HG03378 (cell line): Measurements from ENCODE around the gene KLHDC8B.
"Not testable (repeated sequence)": the region's sequence is repeated elsewhere in the genome, so short reads cannot be mapped to it uniquely, and the experiment has no call there.

Experiments
- ATAC-seq: cut with Tn5 transposase; IDR thresholded peaks from one replicate; pipeline ENCODE4 v1.9.1; 2021; ENCODE audit warnings: mild to moderate bottlenecking, moderate library complexity; ENCODE audit not compliant: unreplicated experiment

KLHDC8B gene

GRCh38 chr3:49181351-49181750, 10.0 kb downstream of the KLHDC8B start:
- ATAC-seq: no peak

GRCh38 chr3:49182682-49183081, 11.3 kb downstream of the KLHDC8B start:
- no peak for ATAC-seq

- no peak for ATAC-seq
These were observed 12.5 kb downstream of the KLHDC8B start for GRCh38 chr3:49183873-49184272.

- ATAC-seq: no peak
These were observed 20.3 kb downstream of the KLHDC8B start for GRCh38 chr3:49191741-49192140.

GRCh38 chr3:49198161-49198560, 26.8 kb downstream of the KLHDC8B start:
- no peak for ATAC-seq

GRCh38 chr3:49198611-49199230, 27.3 kb downstream of the KLHDC8B start:
- ATAC-seq: no peak

- no peak for ATAC-seq
These were observed 28.0 kb downstream of the KLHDC8B start for GRCh38 chr3:49199239-49199899.

GRCh38 chr3:49199900-49200281, 28.5 kb downstream of the KLHDC8B start:
- ATAC-seq: no peak

GRCh38 chr3:49213541-49213943, 42.1 kb downstream of the KLHDC8B start:
- ATAC-seq: no peak

- ATAC-seq: no peak
These were observed 42.6 kb downstream of the KLHDC8B start for GRCh38 chr3:49213998-49214397.

- not testable (repeated sequence) for ATAC-seq
These were observed 45.3 kb downstream of the KLHDC8B start for GRCh38 chr3:49216687-49217086.

GRCh38 chr3:49217108-49217507, 45.7 kb downstream of the KLHDC8B start:
- ATAC-seq: not testable (repeated sequence)

GRCh38 chr3:49217688-49218470, 46.5 kb downstream of the KLHDC8B start:
- no peak for ATAC-seq

GRCh38 chr3:49218471-49218989, 47.1 kb downstream of the KLHDC8B start:
- ATAC-seq: not testable (repeated sequence)

GRCh38 chr3:49219132-49219531, 47.7 kb downstream of the KLHDC8B start:
- no peak for ATAC-seq

- not testable (repeated sequence) for ATAC-seq
These were observed 49.7 kb downstream of the KLHDC8B start for GRCh38 chr3:49220985-49221563.

GRCh38 chr3:49222002-49222401, 50.6 kb downstream of the KLHDC8B start:
- ATAC-seq: no peak
